K562 (cell line): ENCODE measurements around the gene XPNPEP3. TPM values are rescaled to one million over a fixed set of nuclear protein-coding genes. Genes with fewer than 3 reads are reported as not detected.

Source experiments
- ATAC-seq: fragments of 200-7000 bp; cut with Tn5 transposase; 3 replicates; pipeline ENCODE4 v1.9.1; 2020; ENCODE audit warnings: moderate library complexity
- BruUV-seq: library from RNA; stranded (reverse); fragments of 400-500 nt; replicated peaks from 2 replicates; lab custom pipeline; 2021; lab: Mats Ljungman, UMichigan
- CTCF ChIA-PET: fragments of 300-600 bp; formaldehyde crosslinking; extraction: SDS; loops from one replicate; lab custom pipeline; 2021; ENCODE audit warnings: low intra/inter-chr PET ratio; lab: Yijun Ruan, JAX
- POLR2A ChIA-PET: fragments of 300-600, 350-650 bp; sonication (Branson Sonifier 250); formaldehyde crosslinking; extraction: SDS; loops from one replicate; lab custom pipeline; 2021; ENCODE audit warnings: antibody characterized with exemption, inconsistent platforms; lab: Yijun Ruan, JAX
- DNase-seq, 4 experiments: peaks; one replicate each; pipeline versions ENCODE4 v3.0.0 to v3.0.0-alpha.2; 2011 to 2018; ENCODE audit warnings: low spot score in 3 of 4, mixed read lengths in 3 of 4; ENCODE audit errors: extremely low read depth in 1 of 4
- FAIRE-seq: peaks from 2 replicates; lab custom pipeline; 2011; peaks lifted over from hg19 to GRCh38; lab: Jason Lieb, UNC
- H2AFZ ChIP-seq: 2 replicates; pipeline ENCODE4 v1.6.0; 2011; ENCODE audit warnings: low read depth, low read length, control low read depth, inconsistent platforms
- H3K27ac ChIP-seq: fragments of 200-600 bp; 3 replicates; pipeline ENCODE4 v1.8.0; 2011; ENCODE audit warnings: low read depth, mild to moderate bottlenecking, control low read depth, inconsistent platforms, low read length, moderate library complexity, mixed read lengths; ENCODE audit errors: extremely low read depth
- H3K27me3 ChIP-seq, 2 experiments: fragments of 300-600 bp in 1 of 2; 2 replicates in 1 of 2; 3 replicates in 1 of 2; pipeline versions ENCODE4 v1.6.0 to v1.8.0; 2011; ENCODE audit warnings: inconsistent platforms in 2 of 2, low read length in 2 of 2, mild to moderate bottlenecking in 1 of 2, mixed read lengths in 1 of 2, moderate library complexity in 1 of 2; ENCODE audit not compliant: control insufficient read depth in 2 of 2, insufficient read depth in 2 of 2
- H3K36me3 ChIP-seq: fragments of 300-600 bp; 3 replicates; pipeline ENCODE4 v1.8.0; 2011; ENCODE audit warnings: mild to moderate bottlenecking, low read length, inconsistent platforms; ENCODE audit not compliant: control insufficient read depth, insufficient read depth
- H3K4me1 ChIP-seq, 2 experiments: fragments of 200-600 bp in 1 of 2; replicated peaks in 1 of 2; 2 replicates in 1 of 2; 3 replicates in 1 of 2; pipeline versions ENCODE4 v1.5.1 to v1.8.0; 2011; ENCODE audit warnings: inconsistent platforms in 2 of 2, low read length in 2 of 2, mild to moderate bottlenecking in 1 of 2, mixed read lengths in 1 of 2, moderate library complexity in 1 of 2; ENCODE audit not compliant: control insufficient read depth in 2 of 2, insufficient read depth in 2 of 2
- H3K4me2 ChIP-seq: 2 replicates; pipeline ENCODE4 v1.6.1; 2011; ENCODE audit warnings: low read length, control low read depth, inconsistent platforms, mixed read lengths; ENCODE audit not compliant: insufficient read depth
- H3K4me3 ChIP-seq: fragments of 200-600 bp; sonication (generic), shearing (Covaris generic); 2 replicates; pipeline ENCODE4 v1.5.1; 2016; ENCODE audit warnings: control low read depth, inconsistent platforms
- H3K79me2 ChIP-seq: fragments of 200-600 bp; 3 replicates; pipeline ENCODE4 v1.8.0; 2011; ENCODE audit warnings: low read length, inconsistent platforms; ENCODE audit not compliant: control insufficient read depth, insufficient read depth
- H3K9ac ChIP-seq, 2 experiments: 2 replicates each; pipeline versions ENCODE4 v1.6.0 to v1.6.1; 2011; ENCODE audit warnings: low read depth in 2 of 2, low read length in 2 of 2, control low read depth in 1 of 2, inconsistent platforms in 1 of 2, mild to moderate bottlenecking in 1 of 2, mixed read lengths in 1 of 2; ENCODE audit not compliant: insufficient read depth in 1 of 2
- H3K9me1 ChIP-seq: one replicate; pipeline ENCODE4 v1.6.0; 2011; ENCODE audit warnings: inconsistent platforms, mild to moderate bottlenecking, low read length, moderate library complexity; ENCODE audit not compliant: control insufficient read depth, insufficient read depth
- H3K9me3 ChIP-seq: replicated peaks from 2 replicates; pipeline ENCODE4 v1.5.1; 2011; ENCODE audit warnings: low read depth, low read length, inconsistent platforms; ENCODE audit not compliant: control insufficient read depth, insufficient read depth
- H4K20me1 ChIP-seq: replicated peaks from 2 replicates; pipeline ENCODE4 v1.6.1; 2011; ENCODE audit warnings: low read length, inconsistent platforms, mixed read lengths; ENCODE audit not compliant: control insufficient read depth, insufficient read depth
- BACH1 ChIP-seq: fragments of 200-800 bp; sonication (Bioruptor generic); IDR thresholded peaks from 2 replicates; pipeline ENCODE4 v1.6.1; 2016; ENCODE audit warnings: missing genetic modification characterization, missing compliant biosample characterization
- CBX2 ChIP-seq: fragments of 200-600 bp; sonication (generic); IDR thresholded peaks from one replicate; pipeline ENCODE4 v1.6.1; 2012; ENCODE audit warnings: mild to moderate bottlenecking, low read length, inconsistent platforms; ENCODE audit not compliant: insufficient read depth, poor library complexity, severe bottlenecking
- ETV6 ChIP-seq, 3 experiments: fragments of 150-350 bp in 1 of 3; sonication (generic) in 1 of 3; formaldehyde crosslinking in 1 of 3; IDR thresholded peaks; 2 replicates each; pipeline versions ENCODE4 v1.6.1 to v1.8.0; 2014 to 2022; ENCODE audit warnings: borderline replicate concordance in 2 of 3, low read depth in 2 of 3, antibody characterized with exemption in 1 of 3, low read length in 1 of 3, mild to moderate bottlenecking in 1 of 3, missing genetic modification reagents in 1 of 3
- LARP7 ChIP-seq: fragments of 450-650 bp; IDR thresholded peaks from 2 replicates; pipeline ENCODE4 v1.6.1; 2016
- MED1 ChIP-seq: sonication (generic); formaldehyde crosslinking; IDR thresholded peaks from 2 replicates; pipeline ENCODE4 v1.8.1; 2023; ENCODE audit warnings: missing genetic modification reagents, borderline replicate concordance
- MNT ChIP-seq, 2 experiments: fragments of 450-650 bp; conservative IDR thresholded peaks; 2 replicates each; pipeline ENCODE4 v1.6.1; 2017; ENCODE audit warnings: mild to moderate bottlenecking in 2 of 2, moderate library complexity in 2 of 2
- NR4A1 ChIP-seq, 2 experiments: fragments of 250-450 bp in 1 of 2; fragments of 450-650 bp in 1 of 2; sonication (Bioruptor Pico) in 1 of 2; IDR thresholded peaks; 2 replicates each; pipeline versions ENCODE4 v1.4.0 to v1.6.1; 2016 to 2020; ENCODE audit warnings: mild to moderate bottlenecking in 2 of 2, missing compliant biosample characterization in 1 of 2, missing genetic modification characterization in 1 of 2, moderate library complexity in 1 of 2
- POLR2B ChIP-seq: fragments of 450-650 bp; IDR thresholded peaks from 2 replicates; pipeline ENCODE4 v1.6.1; 2018; ENCODE audit warnings: low read depth; ENCODE audit not compliant: partially characterized antibody
- RCOR1 ChIP-seq, 2 experiments: IDR thresholded peaks; 2 replicates each; pipeline ENCODE4 v1.6.1; 2012; ENCODE audit warnings: low read depth in 2 of 2, low read length in 2 of 2, borderline replicate concordance in 1 of 2, improper control_type of control experiment in 1 of 2
- SMARCB1 ChIP-seq: IDR thresholded peaks from 2 replicates; pipeline ENCODE4 v1.6.1; 2011; ENCODE audit warnings: improper control_type of control experiment, low read depth; ENCODE audit not compliant: insufficient read length
- TAL1 ChIP-seq: fragments of 450-650 bp; IDR thresholded peaks from 2 replicates; pipeline ENCODE4 v1.6.1; 2016; ENCODE audit warnings: mild to moderate bottlenecking
- U2AF1 ChIP-seq: fragments of 200-400 bp; formaldehyde crosslinking; optimal IDR thresholded peaks from 2 replicates; pipeline ENCODE3; 2017; ENCODE audit warnings: mild to moderate bottlenecking, low read depth, low read length, moderate library complexity
- ZNF121 ChIP-seq: sonication (generic); formaldehyde crosslinking; conservative IDR thresholded peaks from 2 replicates; pipeline ENCODE4 v1.8.0; 2022; ENCODE audit warnings: missing genetic modification reagents
- WGBS: fragments of 100-300 bp; shearing (Covaris generic); methylation state at CpG from one replicate; pipeline ENCODE4 v1.1.6; 2016; ENCODE audit warnings: low coverage, mixed read lengths; ENCODE audit not compliant: insufficient coverage; ENCODE audit errors: missing lambda C conversion rate; 5-methylcytosine and 5-hydroxymethylcytosine counted together
- in situ Hi-C: fragments of 300-500 bp; cut with MboI; formaldehyde crosslinking; loops from 4 replicates; pipeline ENCODE4 v1.15.0; 2018; ENCODE audit warnings: inconsistent platforms, mixed read lengths
- intact Hi-C: fragments of 100-400 bp; cut with micrococcal nuclease; formaldehyde crosslinking; loops from 2 replicates; pipeline ENCODE4 v1.14.2; 2022
- polyA plus RNA-seq, 8 experiments: library from polyadenylated mRNA; depleted of rRNA in 4 of 8; stranded (reverse) in 5 of 8; unstranded in 3 of 8; fragments of >200 nt; fragmentation: Nextera tagmentation in 2 of 8; fragmentation: Illumina TruSeq in 1 of 8; extraction: Ambion mirVana in 2 of 8; extraction: Trizol in 1 of 8; gene quantifications; 2 replicates each; pipeline versions ENCODE4 v1.2.1 to v1.2.3, GENCODE V29; 2011 to 2014; ENCODE audit warnings: inconsistent platforms in 1 of 8, missing spikeins in 1 of 8
- total RNA-seq, 7 experiments: library from RNA; depleted of rRNA in 6 of 7; stranded (reverse); fragments of >200 nt in 6 of 7; fragmentation: Illumina TruSeq in 2 of 7; extraction: Trizol in 2 of 7; gene quantifications; 2 replicates each; pipeline versions ENCODE4 v1.2.1 to v1.2.3, GENCODE V29; 2011 to 2021; ENCODE audit warnings: low replicate concordance in 1 of 7

The XPNPEP3 gene
- total and polyA plus RNA-seq, 9 of the 15 experiments (the other 6 are each of a cell fraction or from before 2014, with no cell fraction given), result 9.1 to 22.6 (median 15.6) TPM

GRCh38 chr22:40950962-40951794 is 94.2 kb downstream of the XPNPEP3 start, which contains the start of gene RBX1 (continued):
- TF ChIP-seq ETV6 (IDR thresholded peaks at IDR 0.05; ENCODE audit: borderline replicate concordance in 1 of 2, low read depth in 2 of 2, low read length in 1 of 2) (no peak), ETV6 (CRISPR knock-in tag; IDR thresholded peaks at IDR 0.05; ENCODE audit: borderline replicate concordance) (no peak), ZNF121 (CRISPR knock-in tag) (no peak), NR4A1 (CRISPR knock-in tag; IDR thresholded peaks at IDR 0.05) (no peak), NR4A1 (tag; IDR thresholded peaks at IDR 0.05) (no peak), POLR2B (peak; percentile 81), TAL1 (no peak), U2AF1 (no peak), SMARCB1 (no peak)
- TF ChIP-seq, all 486 proteins: peak for 102

- H3K4me1 ChIP-seq, result peaks cover 22 to 23% of the 10 kb centered on the region in 2 experiments; a peak in 4 of 5 replicates
- no peaks in the 10 kb centered on the region for H3K9me1 ChIP-seq
- 0% methylated on average over 14 of the region's 21 CpGs for whole genome bisulfite sequencing
- H2AFZ ChIP-seq, result peak overlapping the region; percentile 61
- H4K20me1 ChIP-seq, result no peaks in the 10 kb centered on the region
- intact Hi-C loops (loop anchor here (1.0 kb wide), 1 partner anchor 139 kb away; no protein-coding TSS in a partner anchor), in situ Hi-C loops (loop anchor here (10.0 kb wide), 1 partner anchor 133 kb away; no protein-coding TSS in a partner anchor)
- H3K9ac ChIP-seq, result peak overlapping the region; percentile 81 to 90
- ChIA-PET CTCF (no interaction called here), POLR2A (interaction anchor here (0.6 to 0.8 kb wide), 7 partner anchors 9 to 355 kb away, joined by 3 to 4 read pairs (median 3); partner anchors contain the start of gene RANGAP1)
- H3K27me3 ChIP-seq, result no peaks in the 10 kb centered on the region
- H3K79me2 ChIP-seq, result peaks cover 50% of the 10 kb centered on the region
- peaks cover 33% of the 10 kb centered on the region for H3K36me3 ChIP-seq
- H3K9me3 ChIP-seq, result no peaks in the 10 kb centered on the region
- peak; percentile 11 for FAIRE-seq
- DNase-seq, result peak in 1 of 4 experiments; percentile 17
- peak overlapping the region; percentile 79 for H3K4me2 ChIP-seq
- peak overlapping the region; percentile 77 for H3K27ac ChIP-seq
- BruUV-seq, result TSS peak; percentile 66
- peak; percentile 29 for ATAC-seq
- H3K4me3 ChIP-seq, result peak overlapping the region; percentile 47
- TF ChIP-seq MNT (conservative IDR thresholded peaks at IDR 0.05), result no peak
- TF ChIP-seq MED1 (CRISPR knock-in tag), result no peak
- TF ChIP-seq LARP7, result no peak
- 0 out of 2 replicates have a peak, but pooled peaks have one; percentile 21 for TF ChIP-seq BACH1 (tag)
- no peak for TF ChIP-seq RCOR1 (IDR thresholded peaks at IDR 0.05; ENCODE audit: borderline replicate concordance in 1 of 2, low read depth in 2 of 2, low read length in 2 of 2)
- TF ChIP-seq CBX2, result no peak
Measured at GRCh38 chr22:40951795-40952605, 95.1 kb downstream of the XPNPEP3 start.
